SK-N-SH treated with all-trans-retinoic acid at 6 μM for 48 hours (cell line): ENCODE measurements around the gene FBXO33.

Experiments
- ATAC-seq: fragments of 200-7000 bp; cut with Tn5 transposase; 3 replicates; pipeline ENCODE4 v1.9.1; 2020; ENCODE audit warnings: mild to moderate bottlenecking, moderate library complexity
- ARNTL ChIP-seq: fragments of 450-650 bp; formaldehyde crosslinking; IDR thresholded peaks from 2 replicates; pipeline ENCODE4 v1.5.0; 2020; ENCODE audit warnings: low read depth, mild to moderate bottlenecking, moderate library complexity, borderline replicate concordance
- BACH2 ChIP-seq: fragments of 250-450 bp; sonication (Bioruptor Pico); IDR thresholded peaks from 2 replicates; pipeline ENCODE4 v1.9.0; 2021; ENCODE audit warnings: mild to moderate bottlenecking, borderline replicate concordance
- CREB5 ChIP-seq: fragments of 250-450 bp; sonication (Bioruptor Pico); IDR thresholded peaks from 2 replicates; pipeline ENCODE4 v1.5.1; 2020; ENCODE audit warnings: low read depth, mild to moderate bottlenecking, moderate library complexity
- CSDC2 ChIP-seq: fragments of 250-450 bp; sonication (Bioruptor Pico); IDR thresholded peaks from 2 replicates; pipeline ENCODE4 v1.5.0; 2020; ENCODE audit warnings: mild to moderate bottlenecking, moderate library complexity
- CSRNP3 ChIP-seq: fragments of 250-450 bp; sonication (Bioruptor Pico); IDR thresholded peaks from 2 replicates; pipeline ENCODE4 v1.5.1; 2021; ENCODE audit warnings: mild to moderate bottlenecking, moderate library complexity
- ESRRG ChIP-seq: fragments of 250-450 bp; sonication (Bioruptor Pico); IDR thresholded peaks from 2 replicates; pipeline ENCODE4 v1.6.1; 2021; ENCODE audit warnings: mild to moderate bottlenecking
- GLIS3 ChIP-seq: fragments of 250-450 bp; sonication (Bioruptor Pico); IDR thresholded peaks from 2 replicates; pipeline ENCODE4 v1.5.0; 2020; ENCODE audit warnings: mild to moderate bottlenecking, moderate library complexity
- ISL1 ChIP-seq: fragments of 250-450 bp; sonication (Bioruptor Pico); IDR thresholded peaks from 2 replicates; pipeline ENCODE4 v2.1.2; 2022; ENCODE audit warnings: mild to moderate bottlenecking, moderate library complexity
- OSR1 ChIP-seq: fragments of 250-450 bp; sonication (Bioruptor Pico); IDR thresholded peaks from 2 replicates; pipeline ENCODE4 v1.8.0; 2022; ENCODE audit warnings: moderate library complexity, mild to moderate bottlenecking, inconsistent platforms
- PATZ1 ChIP-seq: fragments of 250-450 bp; sonication (Bioruptor Pico); IDR thresholded peaks from 2 replicates; pipeline ENCODE4 v1.8.0; 2020; ENCODE audit warnings: mild to moderate bottlenecking, moderate library complexity, borderline replicate concordance
- POU6F1 ChIP-seq: fragments of 250-450 bp; sonication (Bioruptor Pico); IDR thresholded peaks from 2 replicates; pipeline ENCODE4 v1.8.0; 2021; ENCODE audit warnings: low read depth, mild to moderate bottlenecking, moderate library complexity, borderline replicate concordance
- PPARA ChIP-seq: fragments of 250-450 bp; sonication (Bioruptor Pico); IDR thresholded peaks from 2 replicates; pipeline ENCODE4 v1.5.0; 2020; ENCODE audit warnings: mild to moderate bottlenecking, borderline replicate concordance
- RARB ChIP-seq: fragments of 250-450 bp; sonication (Bioruptor Pico); IDR thresholded peaks from 2 replicates; pipeline ENCODE4 v1.8.0; 2021; ENCODE audit warnings: mild to moderate bottlenecking, moderate library complexity
- TCF4 ChIP-seq: fragments of 250-450 bp; sonication (Bioruptor Pico); IDR thresholded peaks from 2 replicates; pipeline ENCODE4 v1.8.0; 2021; ENCODE audit warnings: mild to moderate bottlenecking, moderate library complexity, borderline replicate concordance
- TOX ChIP-seq: fragments of 250-450 bp; sonication (Bioruptor Pico); IDR thresholded peaks from 2 replicates; pipeline ENCODE4 v1.8.0; 2021; ENCODE audit warnings: mild to moderate bottlenecking, moderate library complexity, borderline replicate concordance
- TSHZ2 ChIP-seq: fragments of 250-450 bp; sonication (Bioruptor Pico); IDR thresholded peaks from 2 replicates; pipeline ENCODE4 v1.5.0; 2020; ENCODE audit warnings: mild to moderate bottlenecking, moderate library complexity
- ZC3H10 ChIP-seq: fragments of 250-450 bp; sonication (Bioruptor Pico); IDR thresholded peaks from 2 replicates; pipeline ENCODE4 v1.5.1; 2021; ENCODE audit warnings: mild to moderate bottlenecking, moderate library complexity
- ZFP3 ChIP-seq: fragments of 250-450 bp; sonication (Bioruptor Pico); IDR thresholded peaks from 2 replicates; pipeline ENCODE4 v1.5.0; 2020; ENCODE audit warnings: mild to moderate bottlenecking, moderate library complexity
- ZFP30 ChIP-seq: fragments of 450-650 bp; formaldehyde crosslinking; IDR thresholded peaks from 2 replicates; pipeline ENCODE4 v1.5.0; 2022; ENCODE audit warnings: mild to moderate bottlenecking, moderate library complexity
- ZNF565 ChIP-seq: fragments of 450-650 bp; formaldehyde crosslinking; conservative IDR thresholded peaks from 2 replicates; pipeline ENCODE4 v1.5.0; 2020; ENCODE audit warnings: low read depth, mild to moderate bottlenecking, moderate library complexity
- ZNF70 ChIP-seq: fragments of 450-650 bp; formaldehyde crosslinking; IDR thresholded peaks from 2 replicates; pipeline ENCODE4 v1.5.0; 2020; ENCODE audit warnings: mild to moderate bottlenecking, moderate library complexity
- ZNF8 ChIP-seq: fragments of 450-650 bp; formaldehyde crosslinking; IDR thresholded peaks from 2 replicates; pipeline ENCODE4 v1.5.0; 2020; ENCODE audit warnings: mild to moderate bottlenecking, moderate library complexity

The FBXO33 gene

GRCh38 chr14:39428118-39428517, 4.1 kb downstream of the FBXO33 start (continued):
- TF ChIP-seq TSHZ2 (no peak), OSR1 (CRISPR knock-in tag) (no peak), ZFP3 (CRISPR knock-in tag) (no peak), ZNF70 (CRISPR knock-in tag) (no peak), CSDC2 (CRISPR knock-in tag) (no peak), ZNF8 (no peak), ISL1 (CRISPR knock-in tag) (no peak), ZNF565 (CRISPR knock-in tag) (no peak), TOX (no peak)
- TF ChIP-seq, all 23 proteins: peak for 0

- ATAC-seq: peak; percentile 58
- TF ChIP-seq POU6F1: no peak
Observed at GRCh38 chr14:39426605-39427004, 5.6 kb downstream of the FBXO33 start.

- TF ChIP-seq GLIS3 (no peak), ARNTL (CRISPR knock-in tag) (no peak), ZFP3 (CRISPR knock-in tag) (no peak), CSRNP3 (no peak), CSDC2 (CRISPR knock-in tag) (no peak), ZC3H10 (no peak), ESRRG (no peak), PATZ1 (no peak), OSR1 (CRISPR knock-in tag) (no peak), CREB5 (CRISPR knock-in tag) (no peak), ZFP30 (no peak), ZNF8 (no peak), PPARA (CRISPR knock-in tag) (no peak), TSHZ2 (no peak), POU6F1 (no peak), BACH2 (CRISPR knock-in tag) (no peak), RARB (CRISPR knock-in tag) (no peak), ZNF565 (CRISPR knock-in tag) (no peak), TCF4 (CRISPR knock-in tag) (no peak), ISL1 (CRISPR knock-in tag) (no peak)
- ATAC-seq: no peak
Observed at GRCh38 chr14:39425947-39426346, 6.3 kb downstream of the FBXO33 start.
